K562 (cell line): ENCODE measurements around the gene TMEM266.

Experiments
- ATF1 ChIP-seq, 2 experiments: fragments of 450-650 bp in 1 of 2; IDR thresholded peaks; 2 replicates each; pipeline ENCODE4 v1.6.1; 2016; ENCODE audit warnings: missing compliant biosample characterization in 1 of 2, missing genetic modification characterization in 1 of 2
- CTCF ChIP-seq, 3 experiments: IDR thresholded peaks in 2 of 3; conservative IDR thresholded peaks in 1 of 3; 2 replicates each; pipeline ENCODE4 v1.5.1; 2011 to 2012; ENCODE audit warnings: low read length in 3 of 3, mild to moderate bottlenecking in 3 of 3, control low read depth in 2 of 3, improper control_type of control experiment in 1 of 3, inconsistent platforms in 1 of 3, low read depth in 1 of 3, mixed read lengths in 1 of 3, moderate library complexity in 1 of 3; ENCODE audit not compliant: insufficient read depth in 2 of 3
- EP300 ChIP-seq: IDR thresholded peaks from 2 replicates; pipeline ENCODE4 v1.6.1; 2012; ENCODE audit warnings: low read length, improper control_type of control experiment
- GTF2A2 ChIP-seq: IDR thresholded peaks from 2 replicates; pipeline ENCODE4 v1.6.1; 2016; ENCODE audit warnings: mild to moderate bottlenecking, missing genetic modification characterization, missing compliant biosample characterization
- SIN3A ChIP-seq, 2 experiments: fragments of 150-350 bp in 1 of 2; IDR thresholded peaks; 2 replicates each; pipeline ENCODE4 v1.6.1; 2011 to 2016; ENCODE audit warnings: borderline replicate concordance in 2 of 2, low read depth in 2 of 2, low read length in 2 of 2, mild to moderate bottlenecking in 2 of 2, moderate library complexity in 2 of 2; ENCODE audit not compliant: control insufficient read depth in 1 of 2
- SRSF1 ChIP-seq: fragments of 200-400 bp; formaldehyde crosslinking; IDR thresholded peaks from 2 replicates; pipeline ENCODE4 v1.6.1; 2017; ENCODE audit warnings: mild to moderate bottlenecking, low read depth, low read length, moderate library complexity
- THRAP3 ChIP-seq: fragments of 450-650 bp; IDR thresholded peaks from 2 replicates; pipeline ENCODE4 v1.6.1; 2016; ENCODE audit warnings: mild to moderate bottlenecking, inconsistent platforms, borderline replicate concordance
- ZNF780A ChIP-seq: fragments of 250-450 bp; sonication (Bioruptor Pico); IDR thresholded peaks from 2 replicates; pipeline ENCODE4 v1.5.0; 2021; ENCODE audit warnings: mild to moderate bottlenecking

- no peak for TF ChIP-seq THRAP3
- no peak for TF ChIP-seq SRSF1
- no peak for TF ChIP-seq GTF2A2 (tag)
- TF ChIP-seq EP300 = no peak
- TF ChIP-seq ATF1 (CRISPR knock-in tag; IDR thresholded peaks at IDR 0.05) = no peak
- no peak for TF ChIP-seq ATF1 (tag; IDR thresholded peaks at IDR 0.05)
- no peak for TF ChIP-seq ZNF780A (CRISPR knock-in tag)
- no peak for TF ChIP-seq SIN3A (IDR thresholded peaks at IDR 0.05; ENCODE audit: borderline replicate concordance in 2 of 2, control insufficient read depth in 1 of 2, low read depth in 2 of 2, low read length in 2 of 2)
- TF ChIP-seq CTCF (IDR thresholded peaks at IDR 0.05 in 2 of 3, conservative IDR thresholded peaks at IDR 0.05 in 1 of 3; ENCODE audit: insufficient read depth in 2 of 3, low read depth in 1 of 3, low read length in 3 of 3) = no peak
Observed at GRCh38 chr15:76208084-76208785, 148.4 kb downstream of the TMEM266 start.
